IPS-NIHi7 (cell line): ENCODE data around the gene LONP2.
"Not testable (repeated sequence)": the region's sequence is repeated elsewhere in the genome, so short reads cannot be mapped to it uniquely, and the experiment has no call there.

ENCODE experiments used
- DNase-seq: peaks from one replicate; pipeline ENCODE4 v3.0.0; 2012; ENCODE audit warnings: mixed read lengths; ENCODE audit errors: extremely low spot score

The LONP2 gene

DNA sequence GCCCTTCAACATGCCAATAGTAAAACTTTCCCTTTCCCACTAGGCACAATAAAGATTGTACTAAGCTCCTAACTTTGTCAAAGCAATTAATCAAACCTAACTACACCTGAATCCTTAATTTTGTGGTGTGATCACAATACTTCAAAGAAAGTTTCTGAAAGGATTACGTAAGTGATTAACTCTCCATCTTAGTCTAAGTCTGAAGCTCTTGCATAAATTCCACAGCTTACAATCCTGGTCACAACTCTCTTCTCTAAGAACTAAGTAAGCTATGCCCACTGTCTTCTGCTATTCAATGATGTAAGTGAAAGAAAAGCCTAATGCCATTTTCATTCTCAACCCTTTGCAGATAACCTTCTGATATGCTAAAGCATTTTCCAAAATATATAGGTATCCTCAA is 125.7 kb downstream of the LONP2 start:
- DNase-seq: no peak

DNA sequence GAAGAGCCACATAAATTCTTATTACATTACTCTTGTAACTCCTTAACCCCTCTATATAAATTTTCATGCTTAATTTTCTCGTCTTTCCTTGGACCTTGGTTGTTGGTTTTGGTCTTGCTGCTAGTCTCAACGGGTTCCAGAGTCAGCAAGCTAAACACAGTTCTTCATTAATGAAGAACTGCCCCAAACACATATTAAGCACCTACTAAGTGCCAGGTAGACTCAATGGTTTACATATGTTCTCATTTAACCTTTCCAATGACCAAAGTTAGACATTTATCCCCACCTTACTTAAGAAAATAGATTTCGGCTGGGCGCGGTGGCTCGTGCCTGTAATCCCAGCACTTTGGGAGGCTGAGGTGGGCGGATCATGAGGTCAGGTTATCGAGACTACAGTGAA is 126.1 kb downstream of the LONP2 start:
- DNase-seq: no peak

DNA sequence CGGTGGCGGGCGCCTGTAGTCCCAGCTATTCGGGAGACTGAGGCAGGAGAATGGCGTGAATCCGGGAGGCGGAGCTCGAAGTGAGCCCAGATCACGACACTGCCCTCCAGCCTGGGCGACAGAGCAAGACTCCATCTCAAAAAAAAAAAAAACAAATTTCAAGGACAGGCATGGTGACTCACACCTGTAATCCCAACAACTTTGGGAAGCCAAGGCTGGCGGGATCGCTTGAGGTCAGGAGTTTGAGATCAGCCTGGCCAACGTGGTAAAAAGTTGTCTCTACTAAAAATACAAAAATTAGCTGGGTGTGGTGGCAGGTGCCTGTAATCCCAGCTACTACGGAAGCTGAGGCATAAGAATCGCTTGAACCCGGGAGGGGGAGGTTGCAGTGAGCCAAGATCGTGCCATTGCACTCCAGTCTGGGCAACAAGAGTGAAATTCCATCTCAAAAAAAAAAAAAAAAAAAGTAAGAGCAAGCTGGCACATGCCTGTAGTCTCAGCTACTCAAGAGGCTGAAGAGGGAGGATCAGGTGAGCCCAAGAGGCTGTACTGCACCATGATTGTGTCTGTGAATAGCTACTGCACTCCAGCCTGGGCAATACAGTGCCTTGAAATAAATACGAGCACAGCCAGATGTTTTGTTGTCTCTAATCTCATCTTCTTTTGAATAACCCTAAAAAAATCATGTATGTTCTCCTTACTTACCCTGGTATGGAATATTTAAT is 126.7 kb downstream of the LONP2 start:
- not testable (repeated sequence) for DNase-seq

DNA sequence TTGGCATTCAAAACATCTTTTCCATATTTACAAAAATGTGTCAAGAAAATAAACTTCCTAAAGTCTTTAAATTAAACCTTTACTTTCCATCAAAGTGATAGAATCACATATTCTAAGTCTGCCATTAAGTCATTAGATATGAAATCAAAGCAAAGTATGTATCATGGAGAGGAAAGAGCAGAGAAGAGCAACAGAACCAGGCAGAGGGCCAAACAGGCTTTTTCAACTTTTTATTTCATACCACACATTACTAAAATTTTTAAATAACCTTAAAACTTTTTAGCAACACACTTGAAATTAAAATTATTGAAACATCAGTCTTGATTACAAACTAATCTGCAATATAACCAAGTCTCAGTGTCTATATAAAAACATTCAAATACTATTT is 127.3 kb downstream of the LONP2 start:
- DNase-seq: no peak

DNA sequence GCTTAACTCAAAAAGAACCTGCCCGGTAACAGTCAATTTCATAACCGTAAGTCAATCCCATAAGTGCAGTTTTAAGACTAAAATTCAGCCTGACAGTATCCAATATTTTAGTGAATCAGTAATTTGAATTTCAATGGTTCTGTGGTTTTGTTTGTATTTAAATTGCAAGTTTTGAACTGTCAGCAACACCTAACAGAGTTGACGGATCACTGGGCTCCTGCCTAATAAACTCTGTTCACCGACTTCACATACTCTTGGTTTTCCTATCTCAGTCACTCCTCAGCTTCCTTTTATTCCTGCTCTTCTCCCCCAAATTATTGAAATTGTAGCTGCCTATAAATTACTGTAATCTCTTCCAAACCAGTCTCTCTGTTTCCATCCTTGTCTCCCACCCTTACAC is 128.6 kb downstream of the LONP2 start:
- no peak for DNase-seq

DNA sequence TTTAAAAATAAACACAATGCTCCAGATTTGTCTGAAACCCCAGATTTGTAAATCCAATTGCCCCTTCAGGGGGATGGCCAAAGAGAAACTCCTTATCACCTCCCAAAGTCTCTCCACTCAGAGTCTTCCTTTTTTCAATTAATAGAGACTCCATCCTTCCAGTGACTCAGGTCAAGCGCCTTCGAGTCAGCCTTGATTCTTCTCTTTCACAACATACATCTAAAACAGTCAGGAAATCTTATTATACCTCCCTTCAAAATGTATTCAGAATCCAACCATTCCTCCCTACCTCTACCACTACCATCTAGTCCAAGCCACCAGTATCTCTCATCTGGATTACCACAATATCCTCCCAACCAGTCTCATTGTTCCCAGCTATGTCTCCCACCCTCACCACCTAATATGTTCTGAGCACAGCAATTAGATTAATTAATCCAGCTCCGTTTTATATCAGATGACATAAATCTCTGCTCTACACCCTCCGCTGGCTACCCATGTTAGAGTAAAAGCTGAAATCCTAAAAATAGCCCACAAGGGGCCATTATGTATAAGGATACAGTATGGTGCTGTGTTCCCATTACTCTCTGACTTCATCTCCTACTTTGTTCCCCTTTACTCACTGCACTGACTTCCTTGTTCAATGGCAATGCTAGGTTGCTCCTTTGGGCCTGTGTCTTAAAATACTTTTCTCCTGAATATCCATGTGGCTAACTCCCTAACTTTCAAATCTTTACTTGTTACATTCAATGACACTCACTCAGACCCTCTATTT is 129.3 kb downstream of the LONP2 start:
- no peak for DNase-seq

DNA sequence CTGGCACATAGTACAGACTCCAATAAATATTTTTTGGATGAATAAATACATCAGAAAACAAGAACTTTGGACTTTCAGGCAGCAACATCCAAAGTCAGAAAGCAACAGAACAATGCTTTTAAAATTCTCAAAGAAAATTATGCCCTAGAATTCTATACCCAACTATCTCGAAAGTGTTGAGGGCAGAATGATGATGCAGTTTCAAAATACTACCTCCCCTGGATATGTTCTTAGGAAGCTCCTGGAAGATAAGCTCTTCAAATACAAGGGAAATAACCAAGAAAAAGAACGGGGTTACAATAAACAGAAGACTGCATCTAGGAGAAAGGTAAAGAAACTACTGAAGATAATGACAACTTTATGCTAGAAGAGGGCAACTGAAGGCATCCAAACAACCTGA is 130.2 kb downstream of the LONP2 start:
- no peak for DNase-seq

DNA sequence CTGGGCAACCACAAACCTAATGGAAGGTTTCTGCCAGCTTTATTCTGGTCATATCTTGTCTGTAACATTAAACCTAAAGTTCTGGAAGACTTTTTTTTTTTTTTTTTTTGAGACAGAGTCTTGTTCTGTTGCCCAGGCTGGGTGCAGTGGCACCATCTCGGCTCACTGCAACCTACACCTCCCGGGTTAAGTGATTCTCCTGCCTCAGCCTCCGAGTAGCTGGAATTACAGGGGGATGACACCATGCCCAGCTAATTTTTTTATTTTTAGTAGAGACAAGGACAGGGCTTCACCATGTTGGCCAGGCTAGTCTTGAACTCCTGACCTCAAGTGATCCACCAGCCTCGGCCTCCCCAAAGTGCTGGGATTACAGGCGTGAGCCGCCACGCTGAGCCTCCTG is 133.2 kb downstream of the LONP2 start:
- DNase-seq: not testable (repeated sequence)

DNA sequence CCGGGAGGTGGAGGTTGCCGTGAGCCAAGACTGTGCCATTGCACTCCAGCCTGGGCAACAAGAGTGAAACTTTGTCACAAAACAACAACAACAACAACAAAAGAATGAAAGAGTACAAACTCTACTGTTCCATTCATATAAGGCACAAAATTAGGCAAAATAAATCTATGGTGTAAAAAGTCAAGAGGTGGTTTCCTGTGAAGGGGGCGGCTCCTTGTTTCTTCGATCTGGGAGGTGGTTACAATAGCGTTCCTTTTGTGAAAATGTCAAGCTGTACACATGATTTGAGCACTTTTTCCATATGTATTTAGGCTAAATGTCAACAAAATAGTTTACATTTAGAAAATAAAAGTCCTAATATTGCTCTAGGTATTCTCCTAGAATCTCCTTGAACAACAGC is 134.2 kb downstream of the LONP2 start:
- no peak for DNase-seq

DNA sequence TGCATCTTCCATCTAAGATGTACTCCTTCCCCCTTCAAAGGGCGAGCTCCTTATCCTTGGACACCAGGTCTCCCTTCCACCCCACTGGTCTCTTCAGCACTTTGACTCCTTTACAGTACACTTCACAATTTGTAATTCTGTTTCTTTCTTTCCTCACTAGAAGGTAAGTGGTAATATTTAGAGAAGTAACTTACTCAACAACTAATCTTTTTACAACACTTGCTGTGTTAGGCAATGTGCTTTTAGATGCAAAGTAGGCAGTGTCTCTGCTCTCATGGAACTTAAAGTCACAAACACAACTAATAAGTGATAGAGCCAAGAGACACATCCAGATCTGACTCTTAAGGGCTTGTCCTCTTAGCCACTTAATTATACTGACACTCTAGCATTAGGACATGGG is 134.7 kb downstream of the LONP2 start:
- DNase-seq: no peak

DNA sequence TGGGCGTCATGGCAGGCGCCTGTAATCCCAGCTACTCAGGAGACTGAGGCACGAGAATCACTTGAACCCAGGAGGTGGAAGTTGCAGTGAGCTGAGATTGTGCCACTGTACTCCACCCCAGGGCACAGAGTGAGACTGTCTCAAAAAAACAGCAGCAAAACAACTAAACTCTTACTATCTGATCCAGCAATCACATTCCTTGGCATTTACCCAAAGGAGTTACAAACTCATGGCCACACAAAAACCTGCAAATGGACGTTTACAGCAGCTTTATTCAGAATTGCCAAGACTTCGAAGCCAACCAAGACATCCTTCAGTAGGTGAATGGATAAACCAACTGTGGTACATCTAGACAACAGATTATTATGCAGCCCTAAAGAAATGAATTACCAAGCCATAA is 137.1 kb downstream of the LONP2 start:
- no peak for DNase-seq

DNA sequence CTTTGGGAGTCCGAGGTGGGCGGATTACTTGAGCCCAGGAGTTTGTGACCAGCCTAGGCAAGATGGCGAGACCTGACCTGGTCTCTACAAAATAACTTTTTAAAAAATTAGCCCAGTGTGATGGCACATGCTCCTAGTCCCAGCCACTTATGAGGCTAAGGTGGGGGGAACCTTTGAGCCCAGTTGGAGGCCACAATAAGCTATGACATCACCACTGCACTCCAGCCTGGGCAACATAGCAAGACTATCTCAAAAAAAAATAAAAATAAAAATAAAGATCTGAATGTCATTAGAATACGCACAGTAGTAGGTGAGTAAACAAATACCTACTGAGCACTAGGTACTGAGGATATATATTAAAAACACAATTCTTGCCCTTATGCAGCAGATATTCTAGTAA is 138.0 kb downstream of the LONP2 start:
- no peak for DNase-seq

DNA sequence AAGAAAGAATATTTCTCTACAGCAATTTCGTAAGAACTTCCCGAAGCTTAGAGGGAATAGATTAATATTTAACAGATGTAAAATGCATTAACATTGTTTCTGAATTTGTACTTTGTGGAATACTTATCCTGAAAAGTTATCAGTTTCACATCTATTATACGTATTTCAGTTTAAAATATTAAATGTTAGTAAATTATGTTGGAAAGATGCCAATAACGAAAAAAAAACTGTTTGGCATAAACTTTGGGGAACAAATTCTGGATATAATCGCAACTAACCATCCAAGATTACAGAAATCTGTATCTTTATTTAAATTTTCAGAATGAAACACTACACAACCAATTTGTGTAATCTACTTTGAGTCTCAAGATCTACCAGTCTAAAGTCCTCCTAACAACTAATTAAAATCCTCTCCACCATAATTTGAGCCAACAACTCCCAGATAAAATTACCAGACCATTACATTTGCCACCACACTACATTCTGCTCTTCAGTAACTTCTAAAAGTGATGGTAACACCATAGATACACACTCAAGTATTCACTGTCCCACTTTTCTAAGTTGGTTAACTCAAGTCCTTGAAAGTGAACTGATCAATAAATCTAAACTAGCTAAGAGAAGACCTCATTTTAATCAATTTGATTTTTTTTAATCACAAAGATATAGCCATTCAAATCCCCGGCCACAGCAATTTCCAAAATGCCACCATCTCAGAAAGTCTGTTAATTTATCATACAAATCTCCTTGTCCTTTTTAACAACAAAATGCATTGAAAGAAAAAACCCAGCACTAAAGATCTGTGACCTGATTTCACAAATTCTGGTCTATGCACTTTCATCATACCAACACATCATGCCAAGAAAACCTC is 139.1 kb downstream of the LONP2 start:
- no peak for DNase-seq

DNA sequence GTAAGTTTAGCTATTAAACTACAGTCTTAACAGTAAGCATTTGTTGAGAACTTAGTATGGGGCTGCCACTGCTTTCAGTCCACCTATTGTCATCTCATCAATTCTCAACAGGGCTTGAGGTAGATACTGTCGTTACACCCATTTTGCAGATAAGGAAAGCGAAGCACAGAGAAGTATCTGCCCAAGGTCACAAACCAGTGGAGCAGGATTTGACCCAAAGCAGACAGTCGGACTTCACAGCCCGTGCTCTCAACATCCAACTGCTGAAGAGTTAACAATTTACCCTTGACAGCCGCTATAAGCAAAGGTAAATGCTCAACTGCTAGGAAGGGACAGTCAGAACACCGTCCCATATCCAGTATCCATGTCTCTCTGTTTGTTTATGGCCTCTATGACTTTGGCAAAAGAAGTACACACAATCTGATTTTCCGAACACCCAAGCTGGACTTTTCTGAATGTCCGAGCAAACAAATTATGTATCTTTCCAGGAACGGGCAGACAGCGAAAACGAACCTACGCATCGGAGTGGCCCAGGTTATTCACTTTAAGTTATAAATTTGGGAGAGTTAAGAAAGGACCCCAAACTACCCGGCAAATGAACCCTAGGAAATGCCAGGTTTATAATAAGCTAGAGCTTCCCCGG is 139.9 kb downstream of the LONP2 start:
- no peak for DNase-seq

DNA sequence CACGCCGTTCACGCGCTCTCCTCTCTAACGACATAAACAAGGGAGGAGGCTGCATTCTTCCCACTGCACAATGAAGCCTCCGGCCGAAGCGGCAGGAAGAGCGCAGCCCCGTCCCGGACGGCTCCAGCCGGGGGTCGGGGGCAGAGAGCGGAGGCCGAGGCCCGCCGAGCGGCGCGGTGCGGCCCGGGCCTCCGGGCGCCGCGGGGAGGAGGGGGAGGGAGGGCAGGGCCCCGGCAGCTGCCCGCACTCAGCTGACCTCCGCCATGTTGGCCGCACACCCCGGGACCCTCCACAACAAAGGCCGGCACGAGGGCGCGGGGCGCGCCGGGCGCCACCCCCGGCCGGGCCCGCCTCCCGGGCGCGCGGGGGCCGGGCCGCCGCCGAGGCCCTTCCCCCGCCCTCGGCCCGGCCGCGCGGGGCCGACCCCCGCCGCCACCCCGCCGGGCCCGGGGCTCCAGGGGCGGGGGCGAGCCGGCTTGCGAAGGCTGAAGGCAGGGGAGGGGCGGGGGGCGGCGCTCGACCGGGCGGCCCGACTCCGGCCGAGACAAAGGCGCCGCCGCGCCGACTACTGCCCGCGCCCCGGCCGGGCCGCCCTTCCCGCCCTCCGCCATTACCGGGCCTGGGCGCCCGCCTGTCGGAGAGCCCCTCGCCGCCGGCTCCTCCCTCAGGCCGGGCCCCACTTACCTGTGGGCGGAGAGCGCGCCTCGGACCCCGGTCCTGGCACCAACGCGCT is 140.6 kb downstream of the LONP2 start:
- peak; percentile 80 for DNase-seq

DNA sequence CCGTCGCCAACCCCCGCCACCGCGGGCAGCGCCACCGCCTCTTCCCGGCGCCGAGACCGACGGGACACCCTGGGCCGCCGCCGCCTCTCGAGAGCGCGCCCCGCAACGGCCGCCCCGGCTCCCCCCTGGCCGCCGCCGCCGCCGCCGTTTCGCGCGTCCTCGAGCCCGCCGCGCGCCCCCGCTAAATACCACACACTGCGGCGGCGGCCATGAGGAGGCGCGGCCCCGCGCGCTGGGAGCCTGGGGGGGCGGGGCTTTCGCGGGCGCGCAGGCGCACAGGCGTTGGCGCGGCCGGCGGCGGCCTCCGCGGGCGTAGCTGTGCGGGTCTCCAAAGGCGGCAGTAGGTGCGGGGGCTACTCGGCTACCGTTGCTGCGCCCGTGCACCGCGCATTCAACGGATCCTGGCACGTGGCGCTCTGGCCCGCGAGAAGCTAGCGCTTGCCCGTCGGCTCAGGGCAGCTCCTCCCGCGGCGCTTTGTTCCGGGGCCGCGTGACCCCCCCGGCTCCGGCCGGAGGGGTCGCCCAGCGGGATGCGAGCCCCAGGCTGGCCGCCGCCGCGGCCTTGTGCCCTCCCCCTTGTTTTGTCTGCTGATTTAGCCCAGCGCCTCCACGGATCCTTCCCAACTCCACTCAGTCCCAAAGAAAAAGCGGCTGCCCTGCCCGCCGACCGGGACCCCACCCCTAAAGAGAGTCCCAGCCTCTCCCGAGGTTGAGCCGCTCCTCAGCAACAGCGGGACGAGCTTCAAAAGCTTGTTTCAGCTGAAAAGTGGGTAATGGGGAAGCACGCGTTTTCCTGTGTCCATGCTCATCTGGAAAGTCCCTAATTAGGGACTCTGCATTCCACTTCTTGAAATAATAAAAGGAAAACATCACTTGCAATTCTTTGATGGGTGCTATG is 141.4 kb downstream of the LONP2 start, which contains the start of gene SIAH1:
Gene SIAH1, minus strand, starts transcription at position 161 of the 898 bp plus-strand sequence. CDS start 22,985 bp downstream, outside the sequence.
- peak; percentile 87 for DNase-seq

DNA sequence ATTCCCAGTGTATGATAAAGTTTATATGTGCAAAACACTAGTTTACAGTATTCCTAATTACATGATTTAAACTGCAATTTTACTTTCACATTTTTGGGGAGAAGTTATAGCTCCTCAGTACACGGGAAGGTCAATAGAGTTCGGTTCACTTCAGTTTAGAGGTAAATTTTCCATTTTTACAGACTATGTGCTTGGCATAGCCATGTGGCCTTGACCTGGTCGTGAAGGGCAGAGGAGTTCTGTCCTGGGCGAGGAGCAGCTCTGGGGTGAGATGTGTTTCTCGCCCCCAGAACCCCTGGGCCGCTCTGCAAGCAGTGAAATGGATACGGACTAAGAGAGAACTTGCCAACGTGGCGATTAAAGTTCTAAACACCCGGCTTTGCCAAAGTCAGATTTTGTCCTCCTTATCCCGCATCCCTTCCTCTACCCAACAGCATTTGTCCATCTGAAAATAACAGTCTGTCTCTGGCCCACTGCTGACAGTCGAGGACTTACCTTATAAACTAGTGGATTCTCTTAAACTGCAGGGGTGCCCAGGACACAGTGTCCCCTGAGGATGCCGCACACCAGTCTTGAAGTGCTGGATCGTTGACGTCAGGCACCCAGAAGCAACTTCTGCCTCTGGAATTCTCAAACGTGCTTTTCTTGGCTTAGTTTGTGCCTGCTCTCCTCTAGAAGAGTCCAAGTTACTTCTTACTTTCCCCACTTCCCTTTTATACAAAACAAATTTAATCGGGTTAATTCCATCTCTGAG is 142.6 kb downstream of the LONP2 start:
- DNase-seq: no peak

DNA sequence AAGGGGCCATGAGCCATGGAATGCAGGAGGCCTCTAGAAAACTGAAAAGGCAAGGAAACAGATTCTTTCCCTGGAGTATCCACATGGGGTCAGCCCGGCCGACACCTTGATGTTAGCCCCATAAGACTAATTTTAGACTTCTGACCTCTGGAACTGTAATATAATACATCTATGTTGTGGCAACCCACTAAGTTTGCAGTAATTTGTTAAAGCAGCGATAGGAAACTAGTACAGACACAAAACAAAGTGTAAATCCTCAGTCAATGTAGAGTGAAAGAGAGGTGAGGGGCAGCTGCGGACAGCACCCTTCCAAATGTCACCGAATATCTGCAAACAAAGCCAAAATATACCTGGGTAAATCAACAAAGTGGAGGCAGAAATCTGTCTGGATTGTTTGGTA is 148.3 kb downstream of the LONP2 start:
- DNase-seq: no peak
